GM23248 (cell line): ENCODE measurements around the gene ZNF646.

Experiments used
- EZH2 ChIP-seq: fragments of 200-600 bp; sonication (generic); IDR thresholded peaks from 2 replicates; pipeline ENCODE4 v1.6.1; 2018; ENCODE audit warnings: antibody characterized with exemption, mild to moderate bottlenecking; ENCODE audit not compliant: insufficient read depth, poor library complexity, severe bottlenecking
- EZH2phosphoT487 ChIP-seq: fragments of 200-600 bp; sonication (generic); IDR thresholded peaks from 2 replicates; pipeline ENCODE4 v1.6.1; 2018; ENCODE audit warnings: antibody characterized with exemption, moderate library complexity, mild to moderate bottlenecking, low read depth; ENCODE audit not compliant: insufficient read depth

DNA sequence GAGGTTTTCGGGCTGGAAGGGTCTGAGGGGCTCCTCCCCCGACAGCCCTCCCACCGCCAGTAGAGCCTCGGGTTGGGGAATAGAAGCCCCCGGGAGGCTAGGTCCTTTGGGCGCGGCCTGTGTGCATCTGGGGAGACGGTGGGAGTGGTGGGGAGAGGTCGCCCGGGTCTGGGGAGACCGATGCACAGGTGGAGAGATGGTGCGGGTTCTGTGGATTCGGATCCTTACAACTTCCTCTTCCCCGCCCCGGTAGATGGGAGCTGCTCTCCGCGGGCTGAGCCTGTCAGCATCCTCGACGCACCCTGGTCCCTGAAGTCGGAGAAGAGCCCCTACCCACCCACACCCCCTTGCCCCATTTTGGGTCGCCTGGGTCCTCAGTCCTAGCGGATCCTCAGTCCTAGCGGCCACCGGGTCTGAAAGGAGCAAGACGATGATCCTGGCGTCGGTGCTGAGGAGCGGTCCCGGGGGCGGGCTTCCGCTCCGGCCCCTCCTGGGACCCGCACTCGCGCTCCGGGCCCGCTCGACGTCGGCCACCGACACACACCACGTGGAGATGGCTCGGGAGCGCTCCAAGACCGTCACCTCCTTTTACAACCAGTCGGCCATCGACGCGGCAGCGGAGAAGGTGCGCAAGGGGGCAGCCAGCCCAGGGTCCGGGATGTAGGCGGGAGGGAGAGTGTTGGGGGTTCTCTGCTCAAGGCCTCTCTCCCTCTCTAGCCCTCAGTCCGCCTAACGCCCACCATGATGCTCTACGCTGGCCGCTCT lies 34.8 kb downstream of the ZNF646 start:
- TF ChIP-seq EZH2, result no peak
- no peak for TF ChIP-seq EZH2phosphoT487
